HG02943 (cell line): ENCODE measurements around the gene MGST3.
"Not testable (repeated sequence)": the region's sequence is repeated elsewhere in the genome, so short reads cannot be mapped to it uniquely, and the experiment has no call there.

Source experiments
- ATAC-seq: cut with Tn5 transposase; IDR thresholded peaks from one replicate; pipeline ENCODE4 v1.9.1; 2021; ENCODE audit warnings: mild to moderate bottlenecking, low read depth, moderate library complexity; ENCODE audit not compliant: unreplicated experiment

MGST3 gene

DNA sequence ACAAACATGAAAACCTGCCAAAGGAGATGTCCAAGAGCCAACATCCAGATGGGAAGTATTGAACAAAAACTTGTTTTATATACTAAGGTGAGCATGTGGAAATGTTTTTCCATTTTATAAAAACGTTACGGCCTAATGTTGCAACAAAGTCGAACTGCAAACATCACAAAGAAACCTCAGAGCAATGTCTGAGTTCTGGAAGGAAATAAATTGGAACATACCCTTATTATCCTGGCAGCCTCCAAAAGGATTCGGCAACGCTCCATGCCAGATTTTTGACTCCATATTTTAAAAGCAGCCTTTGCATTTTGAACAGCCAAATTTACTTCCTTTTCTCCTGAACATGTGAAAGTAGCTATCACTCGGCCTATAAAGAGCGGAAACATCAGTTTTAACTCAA, 64.0 kb downstream of the MGST3 start:
- ATAC-seq, result no peak

DNA sequence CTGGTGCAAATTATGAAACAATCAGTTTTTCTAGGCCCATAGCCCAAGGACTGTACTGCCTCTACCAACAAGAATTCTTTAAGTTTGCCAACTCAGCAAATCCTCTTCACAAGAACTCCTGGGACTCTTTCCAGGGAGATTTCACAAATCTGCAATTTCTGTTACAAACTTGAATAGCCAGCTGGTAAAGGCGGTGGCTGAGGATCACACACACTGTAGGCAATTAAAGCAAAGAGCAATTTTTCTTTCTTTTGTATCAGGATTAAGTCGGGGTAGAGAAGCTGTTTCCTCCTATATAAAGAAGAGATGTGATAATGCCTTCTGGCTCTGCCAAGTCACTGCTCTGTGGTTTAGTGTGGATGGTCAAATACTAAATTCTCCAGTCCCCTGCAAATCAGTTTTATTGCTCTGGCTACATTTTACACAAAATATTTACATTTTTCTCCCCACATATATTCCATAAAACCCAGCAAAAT, 65.6 kb downstream of the MGST3 start:
- no peak for ATAC-seq

DNA sequence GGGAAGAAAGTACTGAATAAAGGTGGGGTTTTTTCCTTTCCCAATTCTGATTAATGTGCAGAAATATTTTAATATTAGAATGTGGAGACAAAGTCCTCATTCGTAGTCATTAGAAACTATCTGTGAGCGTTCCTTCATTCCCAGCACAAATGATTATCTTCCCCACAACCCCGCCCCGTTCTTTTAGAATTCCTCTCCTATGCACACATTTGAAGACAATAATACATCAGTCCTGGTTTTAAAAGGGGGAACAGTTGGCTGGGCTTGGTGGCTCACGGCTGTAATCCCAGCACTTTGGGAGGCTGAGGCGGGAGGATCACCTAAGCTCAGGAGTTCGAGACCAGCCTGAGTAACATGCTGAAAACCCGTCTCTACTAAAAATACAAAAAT, 66.5 kb downstream of the MGST3 start:
- no peak for ATAC-seq

DNA sequence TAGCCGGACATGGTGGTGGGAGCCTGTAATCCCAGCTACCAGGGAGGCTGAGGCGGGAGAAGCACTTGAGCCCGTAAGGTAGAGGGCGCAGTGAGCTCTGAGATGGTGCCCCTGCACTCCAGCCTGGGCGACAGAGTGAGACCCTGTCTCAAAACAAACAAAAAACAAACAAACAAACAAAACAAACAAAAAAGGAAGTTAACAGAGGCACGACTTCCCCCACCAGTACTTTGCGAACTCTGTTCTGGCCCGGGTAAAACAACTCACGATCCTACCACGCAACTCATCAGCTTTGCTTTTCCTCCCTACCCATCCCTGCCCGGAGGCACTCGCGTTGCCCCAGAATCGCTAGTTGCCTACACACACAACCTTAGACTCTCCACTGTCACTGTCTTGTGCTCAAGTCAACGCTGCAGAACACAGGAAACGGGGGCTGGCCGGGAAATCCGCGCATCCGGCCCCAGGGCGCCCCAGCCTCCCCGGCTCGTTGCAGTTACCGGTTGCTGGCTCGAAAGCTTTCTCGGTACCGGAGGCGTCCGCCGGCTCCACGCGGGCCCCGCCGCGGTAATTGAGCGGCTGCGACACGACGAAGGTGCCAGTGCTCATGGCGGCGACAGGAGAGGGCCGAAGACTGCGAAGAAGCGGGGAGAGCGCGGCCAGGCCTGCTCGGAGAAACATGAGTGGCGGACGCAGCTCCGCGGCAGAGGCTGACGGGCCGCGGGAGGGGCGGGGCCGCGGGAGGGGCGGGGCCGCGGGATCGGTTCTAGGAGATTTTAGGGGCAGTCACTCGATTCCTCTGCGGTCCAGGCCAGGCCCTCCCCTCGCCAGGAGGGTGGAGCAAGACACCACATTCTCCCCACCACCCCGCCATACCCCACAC, 67.1 kb downstream of the MGST3 start, which contains the start of gene ALDH9A1:
ALDH9A1 (minus strand) TSS at position 682 of the 880 bp plus-strand sequence; CDS start at position 678, 4 bp downstream.
- peak; percentile 92 for ATAC-seq

DNA sequence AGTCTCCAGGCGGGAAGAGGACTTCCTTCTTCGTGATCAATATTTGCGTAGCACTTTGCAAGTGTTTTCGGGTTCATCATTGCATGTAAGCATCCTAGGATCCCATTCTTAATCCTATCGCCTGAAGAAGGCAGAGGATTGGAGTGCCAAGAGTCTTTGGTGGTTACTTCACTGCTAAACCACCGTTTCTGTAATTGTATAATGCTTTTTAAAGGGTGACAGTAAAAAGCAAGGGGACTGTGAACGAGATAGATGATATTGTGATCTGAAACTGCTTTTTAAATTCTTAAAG, 67.7 kb downstream of the MGST3 start:
- ATAC-seq, result no peak

DNA sequence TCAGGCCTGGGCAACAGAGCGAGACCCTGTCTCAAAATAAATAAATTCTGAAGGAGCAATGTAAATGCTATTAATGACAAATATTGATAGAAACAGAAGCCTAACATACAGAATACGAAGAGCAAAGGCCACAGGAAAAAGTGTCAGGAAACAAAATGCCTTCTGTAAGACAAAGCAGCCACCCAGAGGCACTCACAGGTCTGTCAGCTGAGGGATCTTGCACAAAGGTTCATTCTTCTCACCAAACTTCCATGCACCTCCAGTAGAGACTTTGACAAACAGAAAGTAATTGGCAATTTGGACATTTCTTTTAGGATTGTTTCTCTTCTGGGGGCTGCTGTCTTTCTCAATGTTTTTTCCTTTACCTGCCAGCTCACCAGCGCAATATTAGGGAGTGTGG, 68.5 kb downstream of the MGST3 start:
- ATAC-seq, result no peak

DNA sequence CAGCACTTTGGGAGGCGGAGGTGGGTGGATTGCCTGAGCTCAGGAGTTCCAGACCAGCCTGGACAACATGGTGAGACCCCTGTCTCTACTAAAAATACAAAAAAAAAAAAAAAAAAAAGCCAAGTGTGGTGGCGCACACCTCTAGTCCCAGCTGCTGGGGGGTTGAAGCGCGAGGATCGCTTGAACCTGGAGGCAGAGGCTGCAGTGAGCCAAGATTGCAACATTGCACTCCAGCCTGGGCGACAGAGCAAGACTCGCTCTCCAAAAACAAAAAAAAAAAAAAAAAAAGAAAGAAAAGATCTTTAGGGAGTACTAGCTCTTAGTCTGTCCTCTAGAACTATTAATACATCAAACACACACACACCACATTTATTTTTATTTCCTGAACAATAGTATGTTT, 70.9 kb downstream of the MGST3 start:
- not testable (repeated sequence) for ATAC-seq

DNA sequence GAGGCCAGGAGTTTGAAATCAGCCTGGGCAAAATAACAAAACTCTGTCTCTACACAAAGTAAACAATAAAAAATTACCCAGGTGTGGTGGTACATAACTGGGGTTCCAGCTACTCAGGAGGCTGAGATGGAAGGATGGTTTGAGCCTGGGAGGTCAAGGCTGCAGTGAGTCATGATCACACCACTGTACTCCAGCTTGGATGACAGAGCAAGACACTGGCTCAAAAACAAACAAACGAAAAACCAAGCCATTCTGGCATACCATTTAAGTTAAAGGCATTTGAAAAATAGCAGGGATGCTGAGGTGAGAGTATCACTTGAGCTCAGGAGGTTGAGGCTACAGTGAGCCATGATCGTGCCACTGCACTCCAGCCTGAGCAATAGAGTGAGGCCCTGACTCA, 72.6 kb downstream of the MGST3 start:
- ATAC-seq, result no peak
